ENCODE results near the gene AOAH.
A peak's percentile ranks its signal among the peaks of the same experiment; 100 is the strongest.
"Not testable (repeated sequence)": the region's sequence is repeated elsewhere in the genome, so short reads cannot be mapped to it uniquely, and the experiment has no call there.

AOAH gene

GRCh38 chr7:36653663-36654355, 70.5 kb downstream of the AOAH start:
- no peak for DNase-seq

- DNase-seq = no peak
Measured at GRCh38 chr7:36653008-36653662, 71.2 kb downstream of the AOAH start.

- DNase-seq = no peak
Measured at GRCh38 chr7:36652431-36652830, 71.9 kb downstream of the AOAH start.

- no peak for DNase-seq
Measured at GRCh38 chr7:36651404-36651803, 72.9 kb downstream of the AOAH start.

GRCh38 chr7:36650766-36651312, 73.5 kb downstream of the AOAH start:
- DNase-seq = no peak

GRCh38 chr7:36650320-36650719, 74.0 kb downstream of the AOAH start:
- no peak for DNase-seq

- DNase-seq = not testable (repeated sequence)
Measured at GRCh38 chr7:36649319-36649718, 75.0 kb downstream of the AOAH start.

DNA sequence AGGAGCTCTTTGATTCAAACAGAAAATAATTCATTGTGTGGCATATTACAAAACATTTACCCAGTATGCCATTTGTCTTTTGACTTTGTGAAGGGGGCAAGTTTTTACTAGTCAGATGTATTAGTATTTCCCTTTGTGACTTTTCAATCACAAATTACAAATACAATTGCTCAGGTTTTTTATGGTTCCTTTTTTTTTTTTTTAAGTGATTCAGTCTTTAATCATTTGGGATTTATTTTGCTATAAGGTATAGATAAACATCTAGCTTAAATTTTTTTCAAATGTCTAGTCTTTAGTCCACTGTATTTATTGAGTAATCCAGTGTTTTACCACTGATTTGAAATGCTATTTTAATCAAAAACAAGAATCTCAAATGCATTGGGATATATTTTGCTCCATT, 75.9 kb downstream of the AOAH start:
- DNase-seq = no peak

DNA sequence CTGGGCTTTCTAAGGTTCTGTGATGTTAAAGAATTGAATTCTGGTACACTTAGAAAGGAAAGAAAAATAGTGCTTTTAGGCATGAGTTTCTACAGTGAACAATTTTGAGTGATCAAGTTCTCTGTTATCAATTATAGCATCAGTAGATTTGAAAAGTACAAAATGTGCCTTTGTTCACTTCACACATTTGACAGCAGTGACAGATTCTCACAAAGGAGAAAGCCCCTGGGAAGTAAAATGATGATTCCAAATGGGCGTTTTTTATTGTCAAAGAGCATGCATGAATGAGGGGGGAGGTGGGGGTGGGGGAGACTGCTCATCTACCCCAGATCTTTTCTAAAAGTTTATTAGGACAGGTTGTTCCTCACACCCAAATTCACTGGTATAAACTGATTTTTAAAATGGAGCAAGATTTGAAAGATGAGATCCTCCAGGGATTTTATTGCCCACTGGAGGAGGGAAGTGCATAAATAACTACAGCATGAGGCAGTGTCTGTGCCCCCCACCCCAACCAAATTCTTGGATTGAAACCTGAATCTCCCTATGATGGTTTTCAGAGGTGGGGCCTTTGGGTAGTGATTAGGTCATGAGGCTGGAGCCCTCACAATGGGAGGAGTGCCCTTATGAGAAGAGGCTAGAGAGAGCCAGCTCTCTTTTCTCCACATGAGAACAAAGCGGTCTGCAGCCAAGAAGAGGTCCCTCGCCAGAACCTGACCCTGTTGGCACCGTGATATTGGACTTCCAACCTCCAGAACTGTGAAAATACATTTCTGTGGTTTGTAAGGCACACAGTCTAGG, 79.5 kb downstream of the AOAH start:
- no peak for DNase-seq

DNA sequence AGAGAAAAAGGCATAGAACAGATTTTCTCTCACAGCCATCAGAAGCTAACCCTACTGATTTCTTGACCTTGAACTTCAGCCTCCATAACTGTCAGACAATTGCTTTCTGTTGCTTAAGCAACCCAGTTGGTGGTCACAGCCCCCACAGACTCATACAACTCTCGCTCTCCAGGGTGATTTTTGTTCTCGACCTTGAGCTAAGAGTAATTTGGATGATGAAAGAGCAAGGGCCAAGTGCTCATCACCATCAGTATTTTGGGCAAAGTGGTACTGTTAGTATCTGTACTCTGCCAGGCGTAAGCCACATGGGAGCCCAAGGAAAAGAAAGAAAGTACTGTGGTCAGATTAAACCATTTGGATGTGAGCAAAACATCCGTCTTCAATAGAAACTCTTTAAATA, 81.9 kb downstream of the AOAH start:
- DNase-seq = no peak

GRCh38 chr7:36642010-36642409, 82.3 kb downstream of the AOAH start:
- no peak for DNase-seq

DNA sequence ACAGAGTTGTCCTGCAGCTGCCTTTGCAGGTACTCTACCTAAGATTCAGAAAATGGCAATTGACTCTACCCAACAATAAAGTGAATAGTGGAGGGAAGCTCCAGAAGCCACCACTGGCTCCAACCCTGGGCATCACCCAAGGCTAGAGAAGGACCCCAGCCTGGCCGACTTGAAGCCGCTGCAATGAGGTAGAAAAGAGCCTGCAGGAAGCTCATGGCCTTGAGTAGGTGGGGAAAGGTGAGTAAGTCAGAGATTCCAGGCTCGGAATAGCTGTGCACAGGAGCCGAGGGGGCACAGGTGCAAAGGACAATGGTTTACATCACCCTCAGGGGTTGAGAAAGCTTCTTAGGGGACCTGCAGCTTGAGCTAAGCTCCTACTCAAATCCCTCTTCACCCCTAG, 83.6 kb downstream of the AOAH start:
- no peak for DNase-seq

DNA sequence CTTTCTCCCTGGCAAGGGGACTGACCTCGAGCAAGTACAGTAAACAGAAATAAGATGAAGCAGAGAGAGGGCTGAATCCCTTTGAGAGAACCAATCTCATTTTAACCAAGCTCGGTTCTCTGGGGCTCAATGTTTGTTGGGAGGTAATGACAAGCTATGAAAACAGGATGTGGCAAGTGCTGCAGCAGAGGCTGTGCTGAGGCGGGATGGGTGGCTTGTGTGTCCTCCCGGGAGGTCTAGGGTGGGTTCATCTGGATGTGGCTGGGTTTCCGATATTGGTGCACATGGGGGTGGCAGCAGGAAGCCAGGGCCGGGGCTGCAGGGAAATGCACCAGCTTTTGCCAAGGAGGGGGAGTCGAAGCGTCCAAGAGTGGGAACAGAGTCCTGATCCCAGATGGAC, 84.5 kb downstream of the AOAH start:
- no peak for DNase-seq

GRCh38 chr7:36638586-36639263, 85.6 kb downstream of the AOAH start:
- no peak for DNase-seq

DNA sequence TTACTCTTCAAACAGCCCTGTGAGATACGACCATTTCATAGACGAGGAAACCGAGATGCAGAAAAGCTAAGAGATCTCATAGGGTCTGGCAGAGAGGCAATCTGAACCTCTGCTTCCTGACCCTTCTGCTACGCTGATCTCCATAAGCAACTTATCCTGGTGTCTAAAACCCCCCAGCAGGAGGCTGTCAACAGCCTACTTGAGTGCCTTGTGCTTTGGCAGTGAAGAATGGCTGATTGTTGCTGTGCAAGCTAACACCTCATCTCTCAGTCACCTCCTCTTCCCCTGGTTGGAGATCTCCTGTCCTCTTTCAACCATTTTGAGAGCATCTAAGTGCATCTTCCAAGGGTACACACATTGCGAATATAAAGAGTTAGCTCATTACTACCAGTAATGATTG, 86.2 kb downstream of the AOAH start:
- DNase-seq = no peak

DNA sequence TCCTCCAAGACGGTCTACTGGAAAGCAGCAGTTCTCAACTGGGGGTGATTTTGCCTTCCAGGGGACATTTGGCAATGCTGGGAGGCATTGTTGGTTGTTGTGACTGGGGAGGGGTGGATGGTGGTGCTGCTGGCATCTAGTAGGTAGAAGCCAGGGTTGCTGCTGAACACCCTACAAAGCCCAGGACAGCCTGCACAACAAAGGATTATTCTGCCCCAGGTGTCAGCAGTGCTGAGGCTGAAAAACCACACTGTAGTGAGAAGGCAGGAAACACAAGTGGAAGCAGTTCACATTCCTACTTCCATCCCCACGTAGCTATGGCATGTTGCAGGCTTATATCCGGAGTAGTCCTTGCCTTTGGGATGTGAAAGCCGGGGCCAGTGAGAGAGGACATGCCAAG, 86.9 kb downstream of the AOAH start:
- DNase-seq = no peak

- DNase-seq = no peak
Measured at GRCh38 chr7:36636126-36636525, 88.2 kb downstream of the AOAH start.

DNA sequence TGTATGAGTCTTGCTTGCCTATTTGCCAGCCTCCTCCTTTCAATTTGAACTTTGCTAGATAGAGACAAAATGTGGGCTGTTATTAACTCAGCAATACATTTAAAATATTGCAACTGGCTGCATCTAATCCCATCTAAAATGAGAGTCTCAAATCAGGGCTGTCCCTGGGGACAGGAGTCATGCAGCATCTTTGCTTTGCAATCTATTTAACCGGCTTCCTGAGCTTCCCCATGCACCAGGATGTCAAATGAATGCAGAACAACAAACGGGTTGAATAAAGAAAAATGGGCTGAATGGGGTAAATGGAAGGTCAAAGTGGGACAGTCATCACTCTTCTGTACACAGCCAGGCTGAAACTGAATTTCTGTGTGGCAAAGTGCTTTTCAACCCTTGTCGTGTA, 89.2 kb downstream of the AOAH start:
- peak; percentile 54 for DNase-seq

- DNase-seq = no peak
Measured at GRCh38 chr7:36633377-36633776, 90.9 kb downstream of the AOAH start.

DNA sequence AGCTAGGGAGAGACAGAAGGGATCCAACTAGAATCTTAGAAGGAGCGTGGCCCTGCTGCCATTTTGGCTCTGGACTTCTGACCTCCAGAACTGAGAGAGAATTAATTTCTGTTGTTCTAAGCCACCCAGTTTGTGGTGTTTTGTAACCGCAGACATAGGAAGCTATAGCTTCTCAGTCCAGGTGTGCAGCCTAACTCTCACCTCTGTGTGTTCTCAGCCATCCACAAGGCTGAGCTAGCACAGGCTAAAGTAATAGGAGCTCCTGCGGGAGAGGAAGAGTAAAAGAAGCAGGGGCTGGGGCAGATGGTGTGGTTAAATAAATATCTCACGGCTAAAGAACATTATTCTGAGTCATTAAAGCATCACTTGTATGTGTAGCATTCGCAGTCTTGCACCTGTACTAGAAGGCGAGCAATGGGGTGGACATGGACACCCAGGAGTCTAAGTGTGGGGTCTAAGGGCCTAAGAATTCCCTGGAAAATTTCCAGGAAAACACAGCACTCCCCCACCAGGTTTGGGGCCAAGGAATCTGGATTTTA, 94.1 kb downstream of the AOAH start:
- no peak for DNase-seq

GRCh38 chr7:36629351-36629750, 94.9 kb downstream of the AOAH start:
- DNase-seq = no peak

- no peak for DNase-seq
Measured at GRCh38 chr7:36627836-36628235, 96.5 kb downstream of the AOAH start.

DNA sequence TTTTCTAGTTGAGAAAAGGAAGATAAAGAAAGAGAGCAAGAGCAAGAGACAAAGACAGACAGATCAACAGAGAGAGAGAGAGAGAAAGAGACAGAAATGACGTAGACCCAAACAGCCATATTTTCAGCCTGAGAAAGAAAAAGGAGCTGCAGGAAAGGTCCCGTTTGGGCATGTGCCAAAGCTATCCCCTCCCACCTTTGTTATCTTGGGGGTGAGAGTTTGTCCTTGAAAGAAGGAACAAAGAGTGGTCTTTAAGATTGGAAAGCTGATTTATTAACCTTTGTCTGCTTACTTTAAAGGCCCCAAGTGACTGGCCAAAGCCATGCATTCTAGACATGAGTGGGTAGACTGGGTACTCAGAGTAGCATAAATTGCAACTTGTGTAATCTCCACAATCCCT, 98.2 kb downstream of the AOAH start:
- DNase-seq = no peak
